Measurements from ENCODE around the gene ARAP1. TPM values are rescaled to one million over a fixed set of nuclear protein-coding genes. Genes with fewer than 3 reads are reported as not detected.

ARAP1 gene
- total RNA-seq, 4 donors from 2014 or later = 18.3 to 52.0 (median 26.0) TPM

DNA sequence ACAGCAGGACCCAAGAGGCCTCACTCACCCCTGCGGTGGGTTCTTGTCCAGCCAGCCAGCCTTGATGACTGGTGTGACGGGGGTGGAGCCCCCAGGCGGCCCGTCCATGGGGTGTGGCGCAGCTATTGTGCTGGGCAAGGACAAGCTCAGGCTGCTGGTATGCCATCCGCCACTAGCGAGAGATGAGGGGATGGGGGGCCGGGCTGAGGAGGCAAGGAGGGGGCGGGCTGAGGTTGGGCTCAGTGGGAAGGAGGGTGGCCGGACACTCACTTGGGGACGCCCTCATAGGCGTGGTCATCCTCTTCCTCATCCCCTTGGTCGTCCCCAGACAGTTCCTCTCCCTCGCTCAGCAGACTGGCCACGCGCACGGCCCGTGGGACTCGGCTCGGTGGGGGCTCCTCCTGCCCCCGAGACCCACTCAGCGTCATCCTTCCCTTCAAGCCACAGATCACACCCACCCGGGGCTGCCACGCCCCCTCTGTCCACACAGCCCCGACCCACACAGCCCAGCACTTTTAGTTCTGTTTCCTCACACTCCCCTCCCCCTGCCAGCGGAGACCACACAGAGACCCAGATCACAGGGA, 39.9 kb downstream of the ARAP1 start:
- DNase-seq = peak; percentile 33 to 62
- Histone ChIP-seq H3K4me1 (peaks cover 19 to 22% of the 10 kb centered on the region in 2 donors), H3K36me3 (peaks cover 0 to 44% of the 10 kb centered on the region in 2 donors), H3K4me3 (no peak overlapping the region), H3K27me3 (no peaks in the 10 kb centered on the region), H3K9me3 (no peaks in the 10 kb centered on the region), H3K27ac (no peak overlapping the region)
- in situ Hi-C loops (cut with MboI; ENCODE audit: low sequenced_read_pairs in 4 of 4) = loop anchor here in 1 of 4 donors (25.0 kb wide), 1 partner anchor 475 kb away; no protein-coding TSS in a partner anchor
- intact Hi-C loops (cut with DNase I; ENCODE audit: low total_unique reads) = no loop called here
- peak in 1 of 2 donors; percentile 39 for ATAC-seq
- TF ChIP-seq POLR2A (IDR thresholded peaks at IDR 0.05) = no peak
- TF ChIP-seq, protein P1, sequence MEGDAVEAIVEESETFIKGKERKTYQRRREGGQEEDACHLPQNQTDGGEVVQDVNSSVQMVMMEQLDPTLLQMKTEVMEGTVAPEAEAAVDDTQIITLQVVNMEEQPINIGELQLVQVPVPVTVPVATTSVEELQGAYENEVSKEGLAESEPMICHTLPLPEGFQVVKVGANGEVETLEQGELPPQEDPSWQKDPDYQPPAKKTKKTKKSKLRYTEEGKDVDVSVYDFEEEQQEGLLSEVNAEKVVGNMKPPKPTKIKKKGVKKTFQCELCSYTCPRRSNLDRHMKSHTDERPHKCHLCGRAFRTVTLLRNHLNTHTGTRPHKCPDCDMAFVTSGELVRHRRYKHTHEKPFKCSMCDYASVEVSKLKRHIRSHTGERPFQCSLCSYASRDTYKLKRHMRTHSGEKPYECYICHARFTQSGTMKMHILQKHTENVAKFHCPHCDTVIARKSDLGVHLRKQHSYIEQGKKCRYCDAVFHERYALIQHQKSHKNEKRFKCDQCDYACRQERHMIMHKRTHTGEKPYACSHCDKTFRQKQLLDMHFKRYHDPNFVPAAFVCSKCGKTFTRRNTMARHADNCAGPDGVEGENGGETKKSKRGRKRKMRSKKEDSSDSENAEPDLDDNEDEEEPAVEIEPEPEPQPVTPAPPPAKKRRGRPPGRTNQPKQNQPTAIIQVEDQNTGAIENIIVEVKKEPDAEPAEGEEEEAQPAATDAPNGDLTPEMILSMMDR (IDR thresholded peaks at IDR 0.05 in 4 of 5, conservative IDR thresholded peaks at IDR 0.05 in 1 of 5) = no peak

DNA sequence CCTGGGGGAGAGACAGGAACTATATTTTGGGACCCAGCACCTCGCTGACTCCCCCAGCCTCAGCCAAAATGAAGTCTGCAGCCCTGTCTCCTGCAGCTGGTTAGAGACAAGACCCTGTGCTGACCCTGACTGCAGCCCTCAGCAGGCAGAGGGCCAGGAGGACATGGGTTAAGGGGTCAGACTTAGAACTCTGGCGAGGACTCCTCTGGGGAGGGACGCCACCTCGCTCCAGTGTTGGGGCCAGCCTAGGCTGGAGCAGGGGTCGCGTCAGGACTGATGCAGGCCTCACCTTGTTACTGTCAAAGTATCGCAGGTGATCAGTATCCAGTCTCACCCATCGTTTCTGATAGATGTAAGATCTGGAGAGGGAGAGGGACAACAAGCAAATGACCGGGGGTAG, 41.1 kb downstream of the ARAP1 start:
- intact Hi-C loops (cut with DNase I; ENCODE audit: low total_unique reads) (no loop called here), in situ Hi-C loops (cut with MboI; ENCODE audit: low sequenced_read_pairs in 4 of 4) (loop anchor here in 1 of 4 donors (25.0 kb wide), 1 partner anchor 476 kb away; no protein-coding TSS in a partner anchor)
- H3K27me3 ChIP-seq = no peaks in the 10 kb centered on the region

DNA sequence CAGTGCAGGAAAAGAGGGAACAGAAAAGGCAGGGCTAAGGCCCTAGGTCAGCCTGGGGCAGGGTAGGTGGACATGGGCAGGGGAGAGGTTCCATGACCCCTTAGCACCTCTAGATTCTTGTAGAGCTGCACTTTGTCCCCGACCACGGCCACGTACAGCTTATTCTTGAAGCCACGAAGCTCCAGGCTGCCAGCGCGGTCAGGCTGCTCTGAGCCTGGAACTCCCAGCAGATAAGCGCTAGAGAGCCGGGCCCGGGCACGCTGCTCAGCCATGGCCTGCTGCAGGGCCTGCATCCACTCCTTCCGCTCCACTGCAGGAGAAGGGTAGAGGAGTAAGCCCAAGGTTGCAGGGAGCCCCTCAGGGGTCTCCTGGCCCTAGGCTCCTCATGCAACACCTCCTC, 41.9 kb downstream of the ARAP1 start:
- DNase-seq (no peak), ATAC-seq (no peak)
- in situ Hi-C loops (cut with MboI; ENCODE audit: low sequenced_read_pairs in 4 of 4) = loop anchor here in 1 of 4 donors (25.0 kb wide), 1 partner anchor 477 kb away; no protein-coding TSS in a partner anchor
- Histone ChIP-seq H3K9me3 (no peaks in the 10 kb centered on the region), H3K4me1 (peaks cover 5 to 11% of the 10 kb centered on the region in 2 donors), H3K36me3 (peaks cover 0 to 58% of the 10 kb centered on the region in 2 donors), H3K27ac (no peak overlapping the region), H3K4me3 (no peak overlapping the region), H3K27me3 (no peaks in the 10 kb centered on the region)
- intact Hi-C loops (cut with DNase I; ENCODE audit: low total_unique reads) = no loop called here
- TF ChIP-seq, protein P1 (IDR thresholded peaks at IDR 0.05 in 4 of 5, conservative IDR thresholded peaks at IDR 0.05 in 1 of 5) = no peak
- TF ChIP-seq POLR2A (IDR thresholded peaks at IDR 0.05) = no peak

More for the DNA sequence above, 41.1 kb downstream of the ARAP1 start:
- no peak overlapping the region for H3K4me3 ChIP-seq
- H3K9me3 ChIP-seq = no peaks in the 10 kb centered on the region
- ATAC-seq (no peak), DNase-seq (no peak)
- no peak overlapping the region for H3K27ac ChIP-seq
- peaks cover 0 to 55% of the 10 kb centered on the region in 2 donors for H3K36me3 ChIP-seq
- TF ChIP-seq, protein P1 (IDR thresholded peaks at IDR 0.05 in 4 of 5, conservative IDR thresholded peaks at IDR 0.05 in 1 of 5) = no peak
- no peak for TF ChIP-seq POLR2A (IDR thresholded peaks at IDR 0.05)
- peaks cover 9 to 14% of the 10 kb centered on the region in 2 donors for H3K4me1 ChIP-seq

DNA sequence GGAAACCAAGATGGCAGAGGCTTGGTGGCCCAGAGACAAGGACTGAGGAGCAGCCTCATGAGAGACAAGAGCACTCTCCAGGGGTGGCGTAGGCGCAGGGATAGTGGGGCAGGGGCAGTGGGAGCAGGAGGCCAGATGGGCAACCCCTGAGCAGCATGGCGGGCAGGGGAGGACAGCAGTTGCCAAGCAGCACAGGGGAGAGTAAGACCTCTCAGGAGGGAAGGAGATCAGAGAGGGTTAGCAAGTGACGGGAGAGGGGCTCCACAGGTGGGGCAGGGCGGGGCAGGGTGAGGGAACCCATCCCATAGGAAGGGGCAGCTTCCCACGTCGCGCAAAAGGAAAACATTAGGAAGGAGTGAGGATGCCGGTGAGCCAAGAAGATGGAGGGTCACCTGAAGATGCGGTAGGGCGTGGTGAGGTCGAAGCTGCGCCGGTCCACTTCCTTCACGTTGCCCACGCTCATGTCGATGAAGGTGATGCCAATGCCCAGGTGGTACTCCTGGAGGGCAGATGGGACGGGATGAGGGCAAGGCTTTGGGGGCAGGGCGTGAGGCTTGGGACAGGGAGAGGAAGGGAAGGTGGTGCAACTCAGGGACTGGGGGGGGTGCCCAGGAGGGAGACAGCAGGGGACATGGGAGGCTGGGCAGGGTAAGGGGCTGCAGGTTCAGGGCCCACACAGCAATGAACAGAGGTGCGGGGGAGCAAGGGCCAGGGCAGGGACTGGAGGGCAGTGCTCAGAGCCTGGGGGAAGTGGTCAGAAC, 42.5 kb downstream of the ARAP1 start:
- TF ChIP-seq POLR2A (IDR thresholded peaks at IDR 0.05) = no peak
- TF ChIP-seq, protein P1 (IDR thresholded peaks at IDR 0.05 in 4 of 5, conservative IDR thresholded peaks at IDR 0.05 in 1 of 5) = no peak
- intact Hi-C loops (cut with DNase I; ENCODE audit: low total_unique reads) (no loop called here), in situ Hi-C loops (cut with MboI; ENCODE audit: low sequenced_read_pairs in 4 of 4) (loop anchor here in 1 of 4 donors (25.0 kb wide), 1 partner anchor 478 kb away; no protein-coding TSS in a partner anchor)
- H3K9me3 ChIP-seq = no peaks in the 10 kb centered on the region
- H3K4me1 ChIP-seq = peaks cover 0 to 5% of the 10 kb centered on the region in 2 donors
- no peak overlapping the region for H3K4me3 ChIP-seq
- DNase-seq (no peak), ATAC-seq (no peak)
- H3K27me3 ChIP-seq = no peaks in the 10 kb centered on the region
- no peak overlapping the region for H3K27ac ChIP-seq
- H3K36me3 ChIP-seq = peaks cover 0 to 58% of the 10 kb centered on the region in 2 donors

All from gastrocnemius medialis (tissue), 4 donors.